HG03045 (cell line): ENCODE data around the gene TRMT2A.

Source experiments
- ATAC-seq: cut with Tn5 transposase; IDR thresholded peaks from one replicate; pipeline ENCODE4 v1.9.1; 2021; ENCODE audit warnings: mild to moderate bottlenecking, moderate library complexity; ENCODE audit not compliant: unreplicated experiment

Gene TRMT2A

GRCh38 chr22:20135806-20136602 is 19.0 kb upstream of the TRMT2A start:
- ATAC-seq: no peak

- ATAC-seq: no peak
Observed at GRCh38 chr22:20135265-20135664, 18.2 kb upstream of the TRMT2A start.

GRCh38 chr22:20133930-20134549 is 17.0 kb upstream of the TRMT2A start:
- no peak for ATAC-seq

- ATAC-seq: no peak
Observed at GRCh38 chr22:20132686-20133246, 15.7 kb upstream of the TRMT2A start.

- peak; percentile 7 for ATAC-seq
Observed at GRCh38 chr22:20131859-20132685, 15.0 kb upstream of the TRMT2A start.

- peak; percentile 48 for ATAC-seq
Observed at GRCh38 chr22:20131597-20131858, 14.5 kb upstream of the TRMT2A start, which contains the start of gene ZDHHC8. TSS of gene ZDHHC8 (plus strand) at chr22:20131804. CDS start at chr22:20131948, 144 bp downstream.

- ATAC-seq: peak; percentile 52
Observed at GRCh38 chr22:20130731-20131596, 13.9 kb upstream of the TRMT2A start.

- ATAC-seq: no peak
Observed at GRCh38 chr22:20130319-20130718, 13.3 kb upstream of the TRMT2A start.

- no peak for ATAC-seq
Observed at GRCh38 chr22:20129747-20130014, 12.7 kb upstream of the TRMT2A start.

GRCh38 chr22:20128902-20129746 is 12.1 kb upstream of the TRMT2A start:
- no peak for ATAC-seq

- ATAC-seq: no peak
Observed at GRCh38 chr22:20128619-20128901, 11.5 kb upstream of the TRMT2A start.

- ATAC-seq: no peak
Observed at GRCh38 chr22:20127869-20128618, 11.0 kb upstream of the TRMT2A start.

GRCh38 chr22:20127318-20127868 is 10.4 kb upstream of the TRMT2A start:
- ATAC-seq: no peak

GRCh38 chr22:20126284-20127029 is 9.4 kb upstream of the TRMT2A start:
- ATAC-seq: no peak

GRCh38 chr22:20125201-20126174 is 8.5 kb upstream of the TRMT2A start:
- ATAC-seq: no peak

- no peak for ATAC-seq
Observed at GRCh38 chr22:20124083-20124787, 7.2 kb upstream of the TRMT2A start.
